ENCODE measurements around the gene MPHOSPH9.

DNA sequence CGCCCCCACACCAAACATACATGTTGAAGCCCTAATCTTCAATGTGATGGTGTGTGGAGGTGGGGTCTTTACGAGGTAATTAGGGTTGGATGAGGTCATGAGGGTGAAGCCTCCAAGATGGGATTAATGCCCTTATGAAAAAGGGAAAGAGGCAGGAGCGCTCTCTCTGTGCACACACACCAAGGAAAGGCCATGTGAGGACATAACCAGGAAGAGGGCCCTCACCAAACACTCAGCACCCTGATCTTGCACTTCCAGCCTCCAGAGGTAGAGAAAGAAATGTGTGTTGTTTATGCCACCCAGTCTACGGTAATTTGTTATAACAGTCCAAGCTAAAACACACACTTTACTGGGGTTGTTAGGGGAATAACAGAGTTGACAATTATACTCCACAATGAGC is 67.4 kb downstream of the MPHOSPH9 start:
- TF ChIP-seq, protein P1, sequence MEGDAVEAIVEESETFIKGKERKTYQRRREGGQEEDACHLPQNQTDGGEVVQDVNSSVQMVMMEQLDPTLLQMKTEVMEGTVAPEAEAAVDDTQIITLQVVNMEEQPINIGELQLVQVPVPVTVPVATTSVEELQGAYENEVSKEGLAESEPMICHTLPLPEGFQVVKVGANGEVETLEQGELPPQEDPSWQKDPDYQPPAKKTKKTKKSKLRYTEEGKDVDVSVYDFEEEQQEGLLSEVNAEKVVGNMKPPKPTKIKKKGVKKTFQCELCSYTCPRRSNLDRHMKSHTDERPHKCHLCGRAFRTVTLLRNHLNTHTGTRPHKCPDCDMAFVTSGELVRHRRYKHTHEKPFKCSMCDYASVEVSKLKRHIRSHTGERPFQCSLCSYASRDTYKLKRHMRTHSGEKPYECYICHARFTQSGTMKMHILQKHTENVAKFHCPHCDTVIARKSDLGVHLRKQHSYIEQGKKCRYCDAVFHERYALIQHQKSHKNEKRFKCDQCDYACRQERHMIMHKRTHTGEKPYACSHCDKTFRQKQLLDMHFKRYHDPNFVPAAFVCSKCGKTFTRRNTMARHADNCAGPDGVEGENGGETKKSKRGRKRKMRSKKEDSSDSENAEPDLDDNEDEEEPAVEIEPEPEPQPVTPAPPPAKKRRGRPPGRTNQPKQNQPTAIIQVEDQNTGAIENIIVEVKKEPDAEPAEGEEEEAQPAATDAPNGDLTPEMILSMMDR (IDR thresholded peaks at IDR 0.05) = no peak
- TF ChIP-seq POLR2A (IDR thresholded peaks at IDR 0.05) = no peak

Measured in heart left ventricle (tissue), 13 donors.